HG03442 (cell line): Measurements from ENCODE around the gene SYNDIG1.

Source experiments
- ATAC-seq: cut with Tn5 transposase; IDR thresholded peaks from one replicate; pipeline ENCODE4 v1.9.1; 2021; ENCODE audit warnings: mild to moderate bottlenecking, moderate library complexity; ENCODE audit not compliant: unreplicated experiment

The SYNDIG1 gene

GRCh38 chr20:24559114-24559732 lies 89.8 kb downstream of the SYNDIG1 start:
- no peak for ATAC-seq

DNA sequence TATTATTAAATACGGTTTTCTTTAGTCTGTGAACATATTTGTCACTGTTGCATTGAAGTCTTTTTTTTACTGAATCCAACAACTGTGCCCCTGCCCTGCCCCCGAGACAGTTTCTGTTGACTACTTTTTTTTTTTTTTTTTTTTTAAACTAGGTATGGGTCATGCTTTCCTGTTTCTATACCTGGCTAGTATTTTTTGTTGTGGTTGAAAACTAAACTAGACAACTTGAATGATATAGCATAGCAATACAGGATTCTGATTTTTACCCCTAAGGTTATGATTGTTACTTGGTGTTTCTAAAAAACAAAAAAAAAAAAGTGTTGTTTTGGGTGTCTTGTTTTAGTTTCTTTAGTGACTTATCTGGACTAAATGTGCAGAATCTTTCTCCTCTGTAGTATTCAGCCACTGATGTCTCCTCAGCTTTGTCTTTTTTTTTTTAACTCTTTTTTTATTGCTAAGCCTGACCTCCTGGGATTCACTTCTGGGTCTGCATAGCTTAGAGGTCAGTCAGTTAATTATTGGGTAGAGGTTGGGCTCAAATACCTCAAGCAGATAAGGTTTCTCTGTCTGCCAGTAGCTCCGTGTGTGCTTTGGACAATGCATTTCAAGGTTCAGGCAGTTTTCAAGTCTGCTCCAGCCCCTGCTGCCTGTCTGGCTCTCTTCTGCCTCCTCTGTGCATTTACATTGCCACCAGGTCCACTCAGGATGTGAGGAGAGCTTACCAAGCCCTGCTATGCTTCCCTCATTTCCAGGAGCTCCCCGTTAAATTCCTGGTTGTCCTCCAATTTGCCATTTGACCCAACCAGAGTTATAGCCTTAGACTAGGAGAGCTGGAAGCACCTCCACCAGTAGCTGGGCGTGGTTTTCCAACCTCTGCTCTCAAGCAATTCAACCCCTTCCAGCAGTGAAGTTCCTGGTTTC lies 91.4 kb downstream of the SYNDIG1 start:
- no peak for ATAC-seq

DNA sequence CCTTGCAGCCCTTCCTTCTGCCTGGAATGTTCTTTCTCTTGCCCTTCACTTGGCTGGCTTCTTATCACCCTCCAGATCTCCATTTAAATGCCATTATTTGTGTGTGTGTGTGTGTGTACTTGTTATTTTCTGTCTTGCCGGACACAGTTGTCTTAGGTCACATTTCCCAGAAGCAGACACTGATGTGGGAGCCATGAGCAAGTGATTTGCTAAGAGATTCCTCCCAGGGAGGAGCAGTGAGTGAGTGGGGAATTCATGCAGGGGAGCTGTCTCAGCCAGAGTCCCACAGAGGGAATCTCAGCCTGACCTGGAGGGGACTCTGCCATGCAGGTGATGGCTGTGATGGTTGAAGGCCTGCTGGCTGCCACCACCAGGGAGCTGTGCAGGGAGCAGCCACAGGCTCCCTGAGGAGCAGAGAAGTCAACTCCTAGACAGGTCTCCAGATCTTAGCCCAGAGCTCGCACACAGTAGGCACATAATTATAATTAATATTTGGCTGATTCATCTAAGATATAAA lies 96.5 kb downstream of the SYNDIG1 start:
- ATAC-seq: no peak

- ATAC-seq: no peak
Observed at GRCh38 chr20:24566656-24567055, 97.2 kb downstream of the SYNDIG1 start.

DNA sequence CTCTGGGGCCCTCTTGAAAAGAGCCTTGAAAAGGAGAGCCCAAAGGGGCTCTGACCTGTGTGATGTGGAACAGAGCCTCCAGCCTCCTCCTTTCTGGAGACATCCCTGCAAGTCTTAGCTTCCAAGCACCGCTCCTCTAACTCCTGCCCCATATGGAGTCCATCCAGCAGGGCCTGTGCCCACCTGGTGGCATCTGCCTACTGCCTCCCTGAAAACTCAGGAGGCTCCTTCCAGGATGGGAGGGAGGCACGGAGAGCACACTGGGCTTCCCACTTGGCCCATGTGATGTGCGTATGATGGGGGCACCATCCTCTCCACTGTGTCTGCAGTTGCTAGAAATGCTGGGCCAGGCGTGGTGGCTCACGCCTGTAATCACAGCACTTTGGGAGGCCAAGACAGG lies 98.1 kb downstream of the SYNDIG1 start:
- ATAC-seq: no peak

DNA sequence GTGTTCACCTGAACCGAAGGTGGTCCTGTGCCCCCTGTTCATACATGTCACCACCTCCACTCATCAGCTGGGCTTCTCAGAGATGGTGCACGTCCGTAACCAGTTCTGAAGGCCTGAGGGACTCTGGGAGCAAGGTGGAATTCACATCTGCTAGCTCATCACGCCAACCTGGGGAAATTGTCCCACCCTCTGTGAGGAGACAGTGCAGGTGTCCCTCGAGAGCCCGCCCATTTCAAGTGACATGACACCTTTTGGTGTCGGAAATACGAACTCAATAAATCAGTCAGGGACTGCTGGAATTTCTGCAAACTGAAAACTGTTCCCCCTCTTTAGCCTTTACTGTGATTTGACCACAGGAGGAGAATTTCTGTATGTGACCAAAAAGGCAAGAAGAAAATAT lies 99.4 kb downstream of the SYNDIG1 start:
- no peak for ATAC-seq

- no peak for ATAC-seq
Observed at GRCh38 chr20:24571159-24571558, 101.7 kb downstream of the SYNDIG1 start.

DNA sequence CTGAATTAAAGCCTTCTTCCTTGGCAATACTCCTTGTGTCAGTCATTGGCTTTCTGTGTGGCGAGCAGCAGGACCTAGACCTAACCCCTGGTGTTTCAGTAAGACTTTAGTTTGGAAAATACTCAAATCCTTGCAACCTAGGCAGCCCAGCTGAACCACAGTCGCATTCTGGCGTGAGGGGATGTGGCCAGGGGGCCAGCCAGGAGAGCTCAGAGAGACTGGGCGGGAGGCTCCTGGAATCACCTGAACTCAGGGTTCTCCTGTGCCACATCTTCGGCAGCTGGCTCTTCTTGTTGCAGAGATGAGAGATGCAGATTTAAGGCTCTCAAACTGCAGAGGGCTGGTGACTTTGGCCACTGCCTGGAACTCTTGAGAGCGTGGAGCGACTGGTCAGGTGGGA lies 102.7 kb downstream of the SYNDIG1 start:
- no peak for ATAC-seq

DNA sequence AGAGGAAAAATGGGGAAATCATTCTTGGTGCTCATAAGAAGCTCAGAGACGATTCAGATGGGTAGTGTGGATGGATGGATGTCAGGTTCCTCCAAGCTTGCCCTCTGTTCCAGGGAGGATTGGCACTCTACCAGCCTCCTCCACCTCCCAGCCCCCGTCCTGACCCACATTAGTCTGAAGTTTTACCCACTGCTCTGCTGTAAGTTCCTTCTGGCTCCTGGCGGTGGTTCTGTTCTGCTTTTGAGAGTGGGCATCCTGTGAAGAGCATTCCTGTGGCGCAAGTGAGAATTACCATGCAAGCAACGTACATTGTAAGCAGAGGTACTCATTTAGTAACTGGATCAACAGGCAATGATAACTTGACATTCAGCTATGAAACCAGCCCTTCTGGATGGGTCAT lies 103.4 kb downstream of the SYNDIG1 start:
- no peak for ATAC-seq

DNA sequence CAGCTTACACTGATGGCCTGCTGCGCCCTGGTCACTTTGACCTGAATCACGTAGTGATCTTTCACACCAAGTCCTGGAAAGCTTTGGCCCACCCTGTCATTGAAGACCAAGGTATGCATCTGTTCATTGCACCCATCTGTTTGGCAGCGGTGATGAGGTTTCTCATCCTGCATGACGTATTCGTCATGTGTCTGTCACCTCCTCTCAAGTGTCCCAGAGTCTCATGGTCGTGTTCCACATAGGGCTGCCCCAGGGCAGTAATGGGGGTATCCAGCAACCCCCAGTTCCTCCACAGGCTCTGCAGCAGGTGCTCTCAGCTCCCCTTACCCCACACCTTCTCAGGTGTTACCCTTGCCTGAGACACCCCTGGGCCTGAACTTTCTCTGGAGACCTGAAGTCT lies 104.1 kb downstream of the SYNDIG1 start:
- ATAC-seq: no peak

DNA sequence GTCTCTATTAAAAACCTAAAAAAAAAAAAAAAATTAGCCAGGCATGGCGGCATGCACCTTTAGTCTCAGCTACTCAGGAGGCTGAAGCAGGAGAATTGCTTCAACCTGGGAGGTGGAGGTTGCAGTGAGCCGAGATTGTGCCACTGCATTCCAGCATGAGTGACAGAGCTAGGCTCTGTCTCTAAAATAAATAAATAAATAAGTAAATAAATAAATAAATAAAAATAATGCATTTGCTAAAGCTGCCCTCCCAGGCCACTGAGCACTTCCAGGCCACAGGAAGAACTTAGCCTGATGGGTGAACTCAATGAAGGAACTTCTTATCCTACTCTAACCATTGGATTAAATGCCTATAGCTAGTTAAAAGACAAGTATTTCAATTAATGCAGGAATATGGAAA lies 104.9 kb downstream of the SYNDIG1 start:
- ATAC-seq: no peak

DNA sequence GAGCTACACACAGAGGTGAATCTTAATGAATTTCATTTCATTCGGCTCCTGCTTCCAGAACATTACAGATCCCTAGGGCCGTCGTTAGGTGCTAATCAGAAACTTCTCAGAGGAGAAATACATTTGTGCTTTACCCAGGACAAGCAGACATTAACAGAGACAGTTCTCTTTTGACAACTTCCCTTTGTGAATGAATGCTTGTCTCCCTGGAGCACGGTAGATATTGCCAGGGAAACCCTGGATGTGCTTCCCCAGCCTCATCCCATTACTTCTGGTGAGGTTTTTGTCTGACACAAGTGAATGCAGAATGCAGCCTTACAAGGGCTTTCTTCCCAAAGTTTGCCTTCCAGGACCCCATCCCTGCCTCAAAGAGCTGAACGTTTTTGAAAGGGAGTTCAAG lies 105.4 kb downstream of the SYNDIG1 start:
- no peak for ATAC-seq

GRCh38 chr20:24575811-24576210 lies 106.4 kb downstream of the SYNDIG1 start:
- no peak for ATAC-seq

- ATAC-seq: no peak
Observed at GRCh38 chr20:24576447-24576846, 107.0 kb downstream of the SYNDIG1 start.

GRCh38 chr20:24577271-24577909 lies 108.0 kb downstream of the SYNDIG1 start:
- no peak for ATAC-seq

GRCh38 chr20:24578567-24579415 lies 109.4 kb downstream of the SYNDIG1 start:
- no peak for ATAC-seq

DNA sequence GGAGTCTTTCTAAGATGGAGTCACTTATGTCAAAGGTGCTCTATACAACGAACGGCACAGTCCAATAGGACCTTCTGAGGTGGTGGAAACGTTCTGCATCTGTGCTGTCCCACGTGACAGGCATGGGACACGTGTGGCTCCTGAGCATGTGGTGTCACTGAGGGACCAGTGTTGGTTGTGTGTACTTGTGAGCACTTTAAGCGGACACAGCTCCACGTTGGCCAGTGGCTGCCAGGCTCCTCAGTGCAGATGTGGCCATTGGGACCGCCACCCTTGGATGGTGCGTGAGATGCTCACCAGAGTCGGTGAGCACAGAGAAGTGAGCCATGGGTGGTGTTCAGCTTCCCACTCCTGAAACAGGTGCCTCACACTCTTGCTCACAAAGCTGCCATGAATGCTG lies 110.0 kb downstream of the SYNDIG1 start:
- no peak for ATAC-seq

GRCh38 chr20:24580006-24580405 lies 110.6 kb downstream of the SYNDIG1 start:
- ATAC-seq: no peak

GRCh38 chr20:24580855-24581254 lies 111.4 kb downstream of the SYNDIG1 start:
- ATAC-seq: no peak

- no peak for ATAC-seq
Observed at GRCh38 chr20:24581443-24582170, 112.2 kb downstream of the SYNDIG1 start.
